SK-N-MC (cell line): Measurements from ENCODE around the gene LYVE1.

Source experiments
- DNase-seq: peaks from one replicate; pipeline ENCODE4 v3.0.0-alpha.2; 2011; ENCODE audit warnings: low read depth, low spot score
- H3K27ac ChIP-seq: fragments of 200-600 bp; sonication (generic); 2 replicates; pipeline ENCODE4 v1.5.1; 2016; ENCODE audit warnings: mixed run types
- H3K36me3 ChIP-seq: fragments of 200-600 bp; sonication (generic); 2 replicates; pipeline ENCODE4 v1.6.1; 2017; ENCODE audit warnings: antibody characterized with exemption, low read length, mixed read lengths; ENCODE audit not compliant: insufficient read depth
- H3K4me3 ChIP-seq: fragments of 200-600 bp; sonication (generic); 2 replicates; pipeline ENCODE4 v1.5.1; 2016
- H3K9ac ChIP-seq: fragments of 200-600 bp; sonication (generic); 2 replicates; pipeline ENCODE4 v1.8.0; 2017; ENCODE audit warnings: mixed run types, mixed read lengths; ENCODE audit not compliant: insufficient read length
- H3K9me3 ChIP-seq: fragments of 200-600 bp; sonication (generic); 2 replicates; pipeline ENCODE4 v1.6.1; 2017; ENCODE audit warnings: low read depth, mild to moderate bottlenecking, antibody characterized with exemption, low read length, moderate library complexity, mixed read lengths
- EZH2 ChIP-seq: fragments of 200-600 bp; sonication (generic); IDR thresholded peaks from one replicate; pipeline ENCODE4 v1.6.1; 2017; ENCODE audit warnings: antibody characterized with exemption
- FOXP2 ChIP-seq: optimal IDR thresholded peaks from 2 replicates; pipeline ENCODE3; 2011; ENCODE audit warnings: mild to moderate bottlenecking, moderate library complexity; ENCODE audit not compliant: insufficient read depth; ENCODE audit errors: extremely low read length, control extremely low read depth
- POLR2AphosphoS5 ChIP-seq: IDR thresholded peaks from 2 replicates; pipeline ENCODE4 v1.6.1; 2012; ENCODE audit warnings: mild to moderate bottlenecking, low read depth, low read length, borderline replicate concordance

Gene LYVE1, protein sequence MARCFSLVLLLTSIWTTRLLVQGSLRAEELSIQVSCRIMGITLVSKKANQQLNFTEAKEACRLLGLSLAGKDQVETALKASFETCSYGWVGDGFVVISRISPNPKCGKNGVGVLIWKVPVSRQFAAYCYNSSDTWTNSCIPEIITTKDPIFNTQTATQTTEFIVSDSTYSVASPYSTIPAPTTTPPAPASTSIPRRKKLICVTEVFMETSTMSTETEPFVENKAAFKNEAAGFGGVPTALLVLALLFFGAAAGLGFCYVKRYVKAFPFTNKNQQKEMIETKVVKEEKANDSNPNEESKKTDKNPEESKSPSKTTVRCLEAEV

DNA sequence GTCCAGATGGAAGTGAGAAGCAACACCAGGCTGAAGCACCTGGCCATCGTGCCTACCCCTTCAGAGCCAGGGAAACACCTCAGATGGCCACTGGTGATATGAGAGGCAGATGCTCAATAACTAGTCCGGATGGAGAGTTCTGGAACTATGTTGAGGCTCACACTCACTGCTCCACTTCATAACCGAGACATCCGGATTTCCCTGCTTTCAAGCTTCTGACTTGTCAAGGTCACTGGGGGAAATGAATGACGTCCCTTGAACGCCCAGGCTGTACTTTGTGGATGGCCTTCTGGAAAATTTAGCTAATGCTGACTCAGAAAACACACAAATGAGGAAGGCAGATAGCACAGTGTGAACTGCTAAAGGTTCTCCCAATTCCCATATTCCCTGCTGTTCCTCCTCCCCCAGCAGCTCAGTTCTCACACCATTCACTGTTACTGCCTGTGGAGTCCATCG lies at the start of gene LYVE1:
Gene LYVE1, minus strand, starts transcription at position 180 of the 456 bp plus-strand sequence. Its CDS starts 133 bp downstream, at position 47.
- no peaks in the 10 kb centered on the region for H3K9me3 ChIP-seq
- H3K9ac ChIP-seq, result peak within 1 kb of the TSS; percentile 28
- H3K27ac ChIP-seq, result peak within 1 kb of the TSS; percentile 93
- H3K36me3 ChIP-seq, result no peaks in the 10 kb centered on the region
- peak within 1 kb of the TSS; percentile 6; the same call in 1 of the 2 replicates for H3K4me3 ChIP-seq
- TF ChIP-seq POLR2AphosphoS5 (no peak), FOXP2 (no peak), EZH2 (no peak)
- no peak for DNase-seq

DNA sequence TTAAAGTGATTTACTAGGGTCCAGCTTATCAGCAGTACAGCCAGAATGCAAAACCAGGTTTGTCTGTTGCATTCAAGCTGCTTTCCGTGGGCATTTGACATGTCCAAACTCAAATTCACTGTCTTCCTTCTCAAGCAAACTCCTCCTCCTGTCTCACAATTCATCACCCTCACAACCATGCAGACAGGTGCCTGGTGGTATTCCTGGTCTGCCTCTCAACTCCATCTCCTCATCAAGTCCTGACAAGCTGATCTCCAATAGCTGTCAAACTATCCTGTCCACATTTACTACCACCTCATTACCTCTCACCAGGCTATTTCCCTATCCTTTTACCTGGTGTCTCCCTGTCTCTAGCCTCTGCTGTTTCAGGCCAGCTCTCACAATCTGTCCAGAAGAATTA lies 49.1 kb upstream of the LYVE1 start:
- no peak overlapping the region for H3K4me3 ChIP-seq
- no peak overlapping the region for H3K27ac ChIP-seq
- no peaks in the 10 kb centered on the region for H3K36me3 ChIP-seq
- H3K9ac ChIP-seq, result no peak overlapping the region
- no peak for DNase-seq
- TF ChIP-seq POLR2AphosphoS5 (no peak), EZH2 (no peak), FOXP2 (no peak)
- no peaks in the 10 kb centered on the region for H3K9me3 ChIP-seq

DNA sequence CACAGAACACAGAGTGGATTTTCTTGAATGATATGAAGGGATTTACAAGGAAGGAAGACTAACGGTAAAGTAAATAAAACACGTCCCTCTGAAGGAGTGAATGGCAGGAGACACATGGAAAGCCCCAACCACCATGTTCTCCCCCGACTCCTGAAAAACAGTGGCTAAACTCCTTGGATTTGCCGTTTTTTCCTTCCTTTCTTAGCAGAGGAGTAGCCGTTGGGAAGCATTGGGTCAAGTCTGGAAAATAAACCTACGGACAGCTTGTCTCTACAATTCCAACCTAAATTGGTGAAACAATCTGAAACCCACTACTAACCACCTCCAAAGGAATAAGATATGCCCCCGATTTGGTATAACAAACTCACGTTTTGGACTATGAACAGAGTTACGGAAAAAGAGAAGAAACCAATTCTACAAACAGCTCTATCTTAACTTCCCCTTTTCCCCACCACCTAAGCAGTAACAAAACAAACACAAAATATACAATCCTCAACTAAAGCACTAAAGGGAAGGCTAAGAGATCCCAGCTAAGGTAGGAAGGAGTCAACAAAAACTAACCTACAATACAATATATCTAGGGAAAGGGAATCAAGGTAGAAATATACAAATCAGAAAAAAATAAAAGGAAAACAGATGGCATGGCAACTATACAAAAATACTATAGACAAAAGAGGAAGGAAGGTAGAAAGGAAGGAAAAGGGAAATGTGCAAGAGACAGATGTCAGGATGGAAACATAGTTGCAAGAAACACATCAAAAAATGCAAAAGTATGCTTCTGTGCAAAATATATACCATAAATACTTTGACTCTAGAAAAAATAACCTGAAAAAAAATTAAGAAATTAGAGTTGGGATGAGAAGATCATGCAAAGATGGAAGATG lies 43.8 kb upstream of the LYVE1 start:
- Histone ChIP-seq H3K9ac (no peak overlapping the region), H3K27ac (no peak overlapping the region), H3K4me3 (no peak overlapping the region), H3K9me3 (no peaks in the 10 kb centered on the region), H3K36me3 (no peaks in the 10 kb centered on the region)
- TF ChIP-seq EZH2 (no peak), POLR2AphosphoS5 (no peak), FOXP2 (no peak)
- no peak for DNase-seq

GRCh38 chr11:10609636-10610035 lies 41.2 kb upstream of the LYVE1 start:
- TF ChIP-seq POLR2AphosphoS5 (no peak), FOXP2 (no peak), EZH2 (no peak)
- no peak for DNase-seq
- H3K9me3 ChIP-seq, result no peaks in the 10 kb centered on the region
- H3K4me3 ChIP-seq, result no peak overlapping the region
- H3K27ac ChIP-seq, result no peak overlapping the region
- no peaks in the 10 kb centered on the region for H3K36me3 ChIP-seq
- H3K9ac ChIP-seq, result no peak overlapping the region

GRCh38 chr11:10608584-10608983 lies 40.1 kb upstream of the LYVE1 start:
- DNase-seq, result no peak
- no peak for TF ChIP-seq FOXP2
- no peak for TF ChIP-seq EZH2
- Histone ChIP-seq H3K36me3 (no peaks in the 10 kb centered on the region), H3K4me3 (no peak overlapping the region), H3K9ac (no peak overlapping the region), H3K9me3 (no peaks in the 10 kb centered on the region), H3K27ac (peak overlapping the region; percentile 43)

DNA sequence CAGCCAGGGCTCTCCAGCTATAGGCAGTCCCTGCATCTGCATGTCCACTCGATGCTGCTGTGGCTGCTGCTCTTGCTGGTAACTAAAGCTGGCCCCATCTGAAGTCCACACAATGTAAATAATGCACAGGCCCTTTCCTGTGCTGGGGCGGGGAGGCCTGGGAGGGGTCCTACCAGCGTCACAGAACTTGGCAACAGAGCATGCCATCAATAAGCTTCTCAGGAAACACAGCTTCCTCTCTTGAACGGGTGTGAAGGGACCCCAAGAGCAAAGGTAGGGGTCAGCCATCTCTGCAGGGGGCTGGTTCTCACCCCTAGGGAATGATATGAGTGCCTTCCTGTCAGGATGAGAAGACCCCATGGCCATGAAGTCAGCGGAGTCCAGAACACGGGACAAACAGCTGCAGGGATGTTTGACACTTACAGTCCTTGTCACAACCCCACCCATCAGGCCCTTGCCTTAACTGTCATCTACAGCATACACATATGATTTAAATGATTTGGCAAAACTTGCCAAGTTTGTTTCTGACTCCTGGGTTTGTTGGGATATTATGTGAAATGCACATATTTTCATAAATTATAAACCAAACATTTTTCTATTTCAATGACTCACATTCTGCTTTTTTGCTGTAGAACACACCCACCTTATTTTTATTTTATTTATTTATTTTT lies 39.1 kb upstream of the LYVE1 start:
- no peaks in the 10 kb centered on the region for H3K36me3 ChIP-seq
- TF ChIP-seq FOXP2 (no peak), POLR2AphosphoS5 (no peak), EZH2 (no peak)
- no peak overlapping the region for H3K9ac ChIP-seq
- DNase-seq, result no peak
- no peak overlapping the region for H3K4me3 ChIP-seq
- H3K9me3 ChIP-seq, result no peaks in the 10 kb centered on the region
- H3K27ac ChIP-seq, result peak overlapping the region; percentile 100

- TF ChIP-seq FOXP2 (no peak), EZH2 (no peak), POLR2AphosphoS5 (no peak)
- Histone ChIP-seq H3K27ac (peak overlapping the region; percentile 100), H3K9me3 (no peaks in the 10 kb centered on the region), H3K4me3 (peak overlapping the region; percentile 76), H3K9ac (peak overlapping the region; percentile 77), H3K36me3 (no peaks in the 10 kb centered on the region)
- DNase-seq, result no peak
Observed at GRCh38 chr11:10606536-10607208, 38.2 kb upstream of the LYVE1 start.
